Sigmoid colon (tissue), 7 donors: ENCODE data around the gene TSR2. TPM values are rescaled to one million over a fixed set of nuclear protein-coding genes. Genes with fewer than 3 reads are reported as not detected.

Experiments used
- DNase-seq: peaks from one replicate; pipeline ENCODE4 v3.0.0-alpha.2; 2019
- H3K27ac ChIP-seq, 4 donors: fragments of 200-600 bp; sonication (generic); one replicate each; pipeline ENCODE4 v1.5.1; 2016 to 2019; ENCODE audit warnings: mild to moderate bottlenecking in 1 of 4
- H3K27me3 ChIP-seq, 3 donors: fragments of 200-600 bp; sonication (generic); one replicate each; pipeline ENCODE4 v1.5.1; 2019; ENCODE audit warnings: mild to moderate bottlenecking in 1 of 3
- H3K36me3 ChIP-seq, 4 donors: fragments of 200-600 bp; sonication (generic); one replicate each; pipeline ENCODE4 v1.5.1; 2016 to 2019
- H3K4me1 ChIP-seq, 4 donors: fragments of 200-600 bp; sonication (generic); one replicate each; pipeline ENCODE4 v1.5.1; 2017 to 2019
- H3K4me3 ChIP-seq, 4 donors: fragments of 200-600 bp; sonication (generic); one replicate each; pipeline ENCODE4 v1.5.1; 2017 to 2019; ENCODE audit warnings: mild to moderate bottlenecking in 2 of 4, moderate library complexity in 1 of 4
- H3K9me3 ChIP-seq, 4 donors: fragments of 200-600 bp in 3 of 4; sonication (generic) in 3 of 4; one replicate each; pipeline versions ENCODE4 v1.5.1 to v1.6.1; 2013 to 2019
- CTCF ChIP-seq, 4 experiments: fragments of 450-650 bp in 3 of 4; fragments of 200-600 bp in 1 of 4; IDR thresholded peaks; one replicate each; pipeline ENCODE4 v1.5.1; 2016 to 2019; ENCODE audit warnings: antibody characterized with exemption in 4 of 4, mild to moderate bottlenecking in 3 of 4, moderate library complexity in 2 of 4
- EP300 ChIP-seq, 4 donors: sonication (generic); formaldehyde crosslinking; IDR thresholded peaks; one replicate each; pipeline ENCODE4 v1.6.1; 2017; ENCODE audit warnings: antibody characterized with exemption in 4 of 4
- POLR2A ChIP-seq, 2 donors: fragments of 450-650 bp; IDR thresholded peaks; one replicate each; pipeline ENCODE4 v1.6.1; 2016; ENCODE audit warnings: antibody characterized with exemption in 2 of 2, mild to moderate bottlenecking in 2 of 2, moderate library complexity in 2 of 2
- POLR2AphosphoS5 ChIP-seq, 4 donors: sonication (generic); formaldehyde crosslinking; IDR thresholded peaks; one replicate each; pipeline ENCODE4 v1.6.1; 2017; ENCODE audit warnings: antibody characterized with exemption in 4 of 4
- WGBS, 2 donors: extraction: QIAGEN DNeasy Blood & Tissue Kit; methylation state at CpG; one replicate each; pipeline ENCODE4 v1.1.7; 2013; 5-methylcytosine and 5-hydroxymethylcytosine counted together
- intact Hi-C: fragments of 100-400 bp; cut with DNase I; formaldehyde crosslinking; loops from one replicate; pipeline ENCODE4 v1.15.1; 2023
- polyA plus RNA-seq, 3 donors: library from polyadenylated mRNA; stranded (reverse); fragments of 200-250 nt; gene quantifications; one replicate each; pipeline ENCODE4 v1.2.3, GENCODE V29; 2013
- total RNA-seq, 4 donors: library from RNA; depleted of rRNA; stranded (reverse); fragments of >200 nt; gene quantifications; one replicate each; pipeline ENCODE4 v1.1.0, GENCODE V29; 2016
- donor health status: healthy with polysubstance abuse.
- donor health status: Bipolar disorder and iron deficiency.
- donor health status: healthy.

TSR2 gene
- total and polyA plus RNA-seq, 7 donors = 20.2 to 45.9 (median 29.3) TPM

GRCh38 chrX:54442790-54443189, 2.6 kb downstream of the TSR2 start:
- no peaks in the 10 kb centered on the region for H3K27me3 ChIP-seq
- H3K4me3 ChIP-seq = no peak overlapping the region
- TF ChIP-seq CTCF (IDR thresholded peaks at IDR 0.05) (no peak), EP300 (IDR thresholded peaks at IDR 0.05) (no peak), POLR2A (IDR thresholded peaks at IDR 0.05) (no peak), POLR2AphosphoS5 (IDR thresholded peaks at IDR 0.05) (no peak)
- H3K9me3 ChIP-seq = no peaks in the 10 kb centered on the region
- H3K4me1 ChIP-seq = peaks cover 0 to 12% (median 11%) of the 10 kb centered on the region in 4 donors
- no peak for DNase-seq
- intact Hi-C loops = loop anchor here (5.0 to 10.0 kb wide), 6 partner anchors 55 to 1272 kb away; partner anchors contain the start of genes APEX2, FGD1, GNL3L and PHF8
- H3K36me3 ChIP-seq = peaks cover 0 to 4% (median 0%) of the 10 kb centered on the region in 4 donors
- H3K27ac ChIP-seq = no peak overlapping the region

- no peaks in the 10 kb centered on the region for H3K9me3 ChIP-seq
- intact Hi-C loops = loop anchor here (5.0 to 10.0 kb wide), 6 partner anchors 53 to 1270 kb away; partner anchors contain the start of genes APEX2, FGD1, GNL3L and PHF8
- TF ChIP-seq POLR2AphosphoS5 (IDR thresholded peaks at IDR 0.05) (no peak), POLR2A (IDR thresholded peaks at IDR 0.05) (no peak), CTCF (IDR thresholded peaks at IDR 0.05) (no peak), EP300 (IDR thresholded peaks at IDR 0.05) (no peak)
- H3K27me3 ChIP-seq = no peaks in the 10 kb centered on the region
- peaks cover 0 to 12% (median 11%) of the 10 kb centered on the region in 4 donors for H3K4me1 ChIP-seq
- WGBS, 2 donors = 81 to 86% methylated on average over 6 of the region's 6 CpGs
- no peak overlapping the region for H3K27ac ChIP-seq
- peaks cover 0 to 19% (median 0%) of the 10 kb centered on the region in 4 donors for H3K36me3 ChIP-seq
- H3K4me3 ChIP-seq = no peak overlapping the region
- DNase-seq = no peak
These were observed 4.5 kb downstream of the TSR2 start for GRCh38 chrX:54444752-54445151.

- Histone ChIP-seq H3K27me3 (no peaks in the 10 kb centered on the region), H3K27ac (no peak overlapping the region), H3K4me1 (peaks cover 0 to 10% (median 8%) of the 10 kb centered on the region in 4 donors), H3K4me3 (no peak overlapping the region), H3K36me3 (peaks cover 0 to 19% (median 0%) of the 10 kb centered on the region in 4 donors), H3K9me3 (no peaks in the 10 kb centered on the region)
- 86 to 89% methylated on average over 17 of the region's 17 CpGs for WGBS, 2 donors
- DNase-seq = no peak
- intact Hi-C loops = loop anchor here (10.0 kb wide), 3 partner anchors 89 to 1269 kb away; partner anchors contain the start of genes APEX2, GNL3L and RRAGB
- TF ChIP-seq EP300 (IDR thresholded peaks at IDR 0.05) (no peak), POLR2A (IDR thresholded peaks at IDR 0.05) (no peak), POLR2AphosphoS5 (IDR thresholded peaks at IDR 0.05) (no peak), CTCF (IDR thresholded peaks at IDR 0.05) (no peak)
These were observed 5.9 kb downstream of the TSR2 start for GRCh38 chrX:54446084-54446483.

GRCh38 chrX:54447461-54447860, 7.3 kb downstream of the TSR2 start:
- Histone ChIP-seq H3K27ac (no peak overlapping the region), H3K4me1 (no peaks in the 10 kb centered on the region), H3K27me3 (no peaks in the 10 kb centered on the region), H3K9me3 (no peaks in the 10 kb centered on the region), H3K36me3 (peaks cover 0 to 19% (median 0%) of the 10 kb centered on the region in 4 donors), H3K4me3 (no peak overlapping the region)
- WGBS, 2 donors = 77 to 82% methylated on average over 5 of the region's 5 CpGs
- intact Hi-C loops = loop anchor here (10.0 kb wide), 3 partner anchors 87 to 1267 kb away; partner anchors contain the start of genes APEX2, GNL3L and RRAGB
- TF ChIP-seq CTCF (IDR thresholded peaks at IDR 0.05) (no peak), EP300 (IDR thresholded peaks at IDR 0.05) (no peak), POLR2A (IDR thresholded peaks at IDR 0.05) (no peak), POLR2AphosphoS5 (IDR thresholded peaks at IDR 0.05) (no peak)
- no peak for DNase-seq

GRCh38 chrX:54449929-54450328, 9.7 kb downstream of the TSR2 start:
- Histone ChIP-seq H3K27me3 (no peaks in the 10 kb centered on the region), H3K36me3 (peaks cover 0 to 14% (median 0%) of the 10 kb centered on the region in 4 donors), H3K4me3 (no peak overlapping the region), H3K27ac (no peak overlapping the region), H3K9me3 (no peaks in the 10 kb centered on the region), H3K4me1 (no peaks in the 10 kb centered on the region)
- intact Hi-C loops = loop anchor here (10.0 kb wide), 3 partner anchors 85 to 1265 kb away; partner anchors contain the start of genes APEX2, GNL3L and RRAGB
- no peak for TF ChIP-seq EP300 (IDR thresholded peaks at IDR 0.05)
- no peak for TF ChIP-seq POLR2A (IDR thresholded peaks at IDR 0.05)
- no peak for TF ChIP-seq POLR2AphosphoS5 (IDR thresholded peaks at IDR 0.05)
- TF ChIP-seq CTCF (IDR thresholded peaks at IDR 0.05) = no peak
- DNase-seq = no peak
